ENCODE data around the gene GPNMB. TPM values are rescaled to one million over a fixed set of nuclear protein-coding genes. Genes with fewer than 3 reads are reported as not detected.

Gene GPNMB
- polyA plus RNA-seq, 3 donors, result 1.3 to 3.0 (median 1.5) TPM

- peaks cover 2 to 13% of the 10 kb centered on the region in 2 donors for H3K36me3 Mint-ChIP-seq
- Histone ChIP-seq H3K27ac (ENCODE audit: low read depth in 1 of 2, low read length in 2 of 2) (peak overlapping the region; percentile 36 to 73), H3K79me2 (ENCODE audit: insufficient read depth, low read length) (no peaks in the 10 kb centered on the region), H3K4me3 (replicated peaks in 1 of 3; ENCODE audit: low read depth in 2 of 3, low read length in 3 of 3) (peak overlapping the region in 2 of 3 experiments; percentile 23 to 58), H4K20me1 (ENCODE audit: insufficient read depth, low read length) (no peaks in the 10 kb centered on the region), H3K9ac (ENCODE audit: insufficient read depth, low read length, poor library complexity, severe bottlenecking) (peak overlapping the region; percentile 1), H3K27me3 (ENCODE audit: control insufficient read depth in 2 of 2, insufficient read depth in 2 of 2, low read length in 2 of 2) (no peaks in the 10 kb centered on the region), H3K4me1 (ENCODE audit: control insufficient read depth in 1 of 2, insufficient read depth in 2 of 2, low read length in 2 of 2) (peaks cover 55 to 59% of the 10 kb centered on the region in 2 donors), H3K4me2 (replicated peaks; ENCODE audit: extremely low read depth, low read length, poor library complexity, severe bottlenecking) (peak overlapping the region; percentile 78), H3K36me3 (replicated peaks in 1 of 2; ENCODE audit: control insufficient read depth in 1 of 2, insufficient read depth in 2 of 2, low read length in 2 of 2) (no peaks in the 10 kb centered on the region), H3K9me3 (replicated peaks in 1 of 2; ENCODE audit: control insufficient read depth in 1 of 2, insufficient read depth in 1 of 2, low read length in 2 of 2) (no peaks in the 10 kb centered on the region), H2AFZ (ENCODE audit: insufficient read depth, low read depth, low read length, poor library complexity, severe bottlenecking) (no peak overlapping the region)
- H3K4me1 Mint-ChIP-seq, result peaks cover 59% of the 10 kb centered on the region
- peak in 2 of 3 donors; percentile 62 to 63 for DNase-seq
- peak overlapping the region in 1 of 2 donors; percentile 87 for H3K4me3 Mint-ChIP-seq
- no CpG with 5 or more reads among the region's 4 CpGs for WGBS (ENCODE audit: insufficient coverage)
- H3K27ac Mint-ChIP-seq, result peak overlapping the region; percentile 89 to 98 (median 94)
- H3K27me3 Mint-ChIP-seq (ENCODE audit: low read depth in 3 of 3), result peaks cover 8 to 21% (median 8%) of the 10 kb centered on the region in 3 donors
- TF ChIP-seq, protein P1, sequence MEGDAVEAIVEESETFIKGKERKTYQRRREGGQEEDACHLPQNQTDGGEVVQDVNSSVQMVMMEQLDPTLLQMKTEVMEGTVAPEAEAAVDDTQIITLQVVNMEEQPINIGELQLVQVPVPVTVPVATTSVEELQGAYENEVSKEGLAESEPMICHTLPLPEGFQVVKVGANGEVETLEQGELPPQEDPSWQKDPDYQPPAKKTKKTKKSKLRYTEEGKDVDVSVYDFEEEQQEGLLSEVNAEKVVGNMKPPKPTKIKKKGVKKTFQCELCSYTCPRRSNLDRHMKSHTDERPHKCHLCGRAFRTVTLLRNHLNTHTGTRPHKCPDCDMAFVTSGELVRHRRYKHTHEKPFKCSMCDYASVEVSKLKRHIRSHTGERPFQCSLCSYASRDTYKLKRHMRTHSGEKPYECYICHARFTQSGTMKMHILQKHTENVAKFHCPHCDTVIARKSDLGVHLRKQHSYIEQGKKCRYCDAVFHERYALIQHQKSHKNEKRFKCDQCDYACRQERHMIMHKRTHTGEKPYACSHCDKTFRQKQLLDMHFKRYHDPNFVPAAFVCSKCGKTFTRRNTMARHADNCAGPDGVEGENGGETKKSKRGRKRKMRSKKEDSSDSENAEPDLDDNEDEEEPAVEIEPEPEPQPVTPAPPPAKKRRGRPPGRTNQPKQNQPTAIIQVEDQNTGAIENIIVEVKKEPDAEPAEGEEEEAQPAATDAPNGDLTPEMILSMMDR (IDR thresholded peaks at IDR 0.05), result no peak
- peaks cover 0 to 3% (median 0%) of the 10 kb centered on the region in 7 donors for H3K9me3 Mint-ChIP-seq
- intact Hi-C loops (cut with micrococcal nuclease), result loop anchor here (2.0 to 5.0 kb wide), 2 partner anchors 34 to 38 kb away; partner anchors contain the start of gene GPNMB (in 1 of the 2)
Observed at GRCh38 chr7:23208316-23208715, 38.3 kb upstream of the GPNMB start.

- Mint-ChIP-seq H3K36me3 (peaks cover 0 to 2% of the 10 kb centered on the region in 2 donors), H3K4me1 (peaks cover 57% of the 10 kb centered on the region), H3K4me3 (peak overlapping the region in 1 of 2 donors; percentile 62), H3K9me3 (peaks cover 0 to 3% (median 0%) of the 10 kb centered on the region in 7 donors), H3K27me3 (ENCODE audit: low read depth in 3 of 3) (peaks cover 2 to 12% (median 3%) of the 10 kb centered on the region in 3 donors), H3K27ac (peak overlapping the region; percentile 56 to 94 (median 91))
- H3K9ac ChIP-seq (ENCODE audit: insufficient read depth, low read length, poor library complexity, severe bottlenecking), result no peak overlapping the region
- no peaks in the 10 kb centered on the region for H3K79me2 ChIP-seq (ENCODE audit: insufficient read depth, low read length)
- H4K20me1 ChIP-seq (ENCODE audit: insufficient read depth, low read length), result no peaks in the 10 kb centered on the region
- H2AFZ ChIP-seq (ENCODE audit: insufficient read depth, low read depth, low read length, poor library complexity, severe bottlenecking), result peak overlapping the region; percentile 26
- peaks cover 57 to 62% of the 10 kb centered on the region in 2 donors for H3K4me1 ChIP-seq (ENCODE audit: control insufficient read depth in 1 of 2, insufficient read depth in 2 of 2, low read length in 2 of 2)
- no peaks in the 10 kb centered on the region for H3K27me3 ChIP-seq (ENCODE audit: control insufficient read depth in 2 of 2, insufficient read depth in 2 of 2, low read length in 2 of 2)
- intact Hi-C loops (cut with micrococcal nuclease), result no loop called here
- peak overlapping the region; percentile 60 for H3K4me2 ChIP-seq (replicated peaks; ENCODE audit: extremely low read depth, low read length, poor library complexity, severe bottlenecking)
- WGBS (ENCODE audit: insufficient coverage), result no CpG with 5 or more reads among the region's 2 CpGs
- TF ChIP-seq, protein P1 (IDR thresholded peaks at IDR 0.05), result no peak
- peak overlapping the region in 1 of 3 experiments; percentile 35 for H3K4me3 ChIP-seq (replicated peaks in 1 of 3; ENCODE audit: low read depth in 2 of 3, low read length in 3 of 3)
- peak overlapping the region; percentile 79 for H3K27ac ChIP-seq (ENCODE audit: low read depth in 1 of 2, low read length in 2 of 2)
- no peaks in the 10 kb centered on the region for H3K9me3 ChIP-seq (replicated peaks in 1 of 2; ENCODE audit: control insufficient read depth in 1 of 2, insufficient read depth in 1 of 2, low read length in 2 of 2)
- H3K36me3 ChIP-seq (replicated peaks in 1 of 2; ENCODE audit: control insufficient read depth in 1 of 2, insufficient read depth in 2 of 2, low read length in 2 of 2), result no peaks in the 10 kb centered on the region
- peak; percentile 44 to 66 (median 58) for DNase-seq
Observed at GRCh38 chr7:23210506-23210905, 36.1 kb upstream of the GPNMB start.
